K562 (cell line): ENCODE data around the gene BTBD18. TPM values are rescaled to one million over a fixed set of nuclear protein-coding genes. Genes with fewer than 3 reads are reported as not detected.

ENCODE experiments used
- ATAC-seq: fragments of 200-7000 bp; cut with Tn5 transposase; 3 replicates; pipeline ENCODE4 v1.9.1; 2020; ENCODE audit warnings: moderate library complexity
- BruUV-seq: library from RNA; stranded (reverse); fragments of 400-500 nt; replicated peaks from 2 replicates; lab custom pipeline; 2021; lab: Mats Ljungman, UMichigan
- CTCF ChIA-PET: fragments of 300-600 bp; formaldehyde crosslinking; extraction: SDS; loops from one replicate; lab custom pipeline; 2021; ENCODE audit warnings: low intra/inter-chr PET ratio; lab: Yijun Ruan, JAX
- POLR2A ChIA-PET: fragments of 300-600, 350-650 bp; sonication (Branson Sonifier 250); formaldehyde crosslinking; extraction: SDS; loops from one replicate; lab custom pipeline; 2021; ENCODE audit warnings: antibody characterized with exemption, inconsistent platforms; lab: Yijun Ruan, JAX
- DNase-seq, 4 experiments: peaks; one replicate each; pipeline versions ENCODE4 v3.0.0 to v3.0.0-alpha.2; 2011 to 2018; ENCODE audit warnings: low spot score in 3 of 4, mixed read lengths in 3 of 4; ENCODE audit errors: extremely low read depth in 1 of 4
- FAIRE-seq: peaks from 2 replicates; lab custom pipeline; 2011; peaks lifted over from hg19 to GRCh38; lab: Jason Lieb, UNC
- H2AFZ ChIP-seq: 2 replicates; pipeline ENCODE4 v1.6.0; 2011; ENCODE audit warnings: low read depth, low read length, control low read depth, inconsistent platforms
- H3K27ac ChIP-seq: fragments of 200-600 bp; 3 replicates; pipeline ENCODE4 v1.8.0; 2011; ENCODE audit warnings: low read depth, mild to moderate bottlenecking, control low read depth, inconsistent platforms, low read length, moderate library complexity, mixed read lengths; ENCODE audit errors: extremely low read depth
- H3K27me3 ChIP-seq, 2 experiments: fragments of 300-600 bp in 1 of 2; 2 replicates in 1 of 2; 3 replicates in 1 of 2; pipeline versions ENCODE4 v1.6.0 to v1.8.0; 2011; ENCODE audit warnings: inconsistent platforms in 2 of 2, low read length in 2 of 2, mild to moderate bottlenecking in 1 of 2, mixed read lengths in 1 of 2, moderate library complexity in 1 of 2; ENCODE audit not compliant: control insufficient read depth in 2 of 2, insufficient read depth in 2 of 2
- H3K36me3 ChIP-seq: fragments of 300-600 bp; 3 replicates; pipeline ENCODE4 v1.8.0; 2011; ENCODE audit warnings: mild to moderate bottlenecking, low read length, inconsistent platforms; ENCODE audit not compliant: control insufficient read depth, insufficient read depth
- H3K4me1 ChIP-seq, 2 experiments: fragments of 200-600 bp in 1 of 2; replicated peaks in 1 of 2; 2 replicates in 1 of 2; 3 replicates in 1 of 2; pipeline versions ENCODE4 v1.5.1 to v1.8.0; 2011; ENCODE audit warnings: inconsistent platforms in 2 of 2, low read length in 2 of 2, mild to moderate bottlenecking in 1 of 2, mixed read lengths in 1 of 2, moderate library complexity in 1 of 2; ENCODE audit not compliant: control insufficient read depth in 2 of 2, insufficient read depth in 2 of 2
- H3K4me2 ChIP-seq: 2 replicates; pipeline ENCODE4 v1.6.1; 2011; ENCODE audit warnings: low read length, control low read depth, inconsistent platforms, mixed read lengths; ENCODE audit not compliant: insufficient read depth
- H3K4me3 ChIP-seq: fragments of 200-600 bp; sonication (generic), shearing (Covaris generic); 2 replicates; pipeline ENCODE4 v1.5.1; 2016; ENCODE audit warnings: control low read depth, inconsistent platforms
- H3K79me2 ChIP-seq: fragments of 200-600 bp; 3 replicates; pipeline ENCODE4 v1.8.0; 2011; ENCODE audit warnings: low read length, inconsistent platforms; ENCODE audit not compliant: control insufficient read depth, insufficient read depth
- H3K9ac ChIP-seq, 2 experiments: 2 replicates each; pipeline versions ENCODE4 v1.6.0 to v1.6.1; 2011; ENCODE audit warnings: low read depth in 2 of 2, low read length in 2 of 2, control low read depth in 1 of 2, inconsistent platforms in 1 of 2, mild to moderate bottlenecking in 1 of 2, mixed read lengths in 1 of 2; ENCODE audit not compliant: insufficient read depth in 1 of 2
- H3K9me1 ChIP-seq: one replicate; pipeline ENCODE4 v1.6.0; 2011; ENCODE audit warnings: inconsistent platforms, mild to moderate bottlenecking, low read length, moderate library complexity; ENCODE audit not compliant: control insufficient read depth, insufficient read depth
- H3K9me3 ChIP-seq: replicated peaks from 2 replicates; pipeline ENCODE4 v1.5.1; 2011; ENCODE audit warnings: low read depth, low read length, inconsistent platforms; ENCODE audit not compliant: control insufficient read depth, insufficient read depth
- H4K20me1 ChIP-seq: replicated peaks from 2 replicates; pipeline ENCODE4 v1.6.1; 2011; ENCODE audit warnings: low read length, inconsistent platforms, mixed read lengths; ENCODE audit not compliant: control insufficient read depth, insufficient read depth
- EWSR1 ChIP-seq: fragments of 450-650 bp; IDR thresholded peaks from 2 replicates; pipeline ENCODE4 v1.6.1; 2018; ENCODE audit warnings: borderline replicate concordance, mild to moderate bottlenecking, low read depth, moderate library complexity; ENCODE audit not compliant: partially characterized antibody
- MEF2D ChIP-seq: conservative IDR thresholded peaks from 2 replicates; pipeline ENCODE4 v1.6.1; 2016; ENCODE audit warnings: low read depth, missing genetic modification characterization, missing compliant biosample characterization
- SPI1 ChIP-seq: IDR thresholded peaks from 2 replicates; pipeline ENCODE4 v1.6.1; 2011; ENCODE audit warnings: low read depth, low read length, control low read depth, borderline replicate concordance
- TCF3 ChIP-seq: sonication (generic); formaldehyde crosslinking; IDR thresholded peaks from 2 replicates; pipeline ENCODE4 v1.4.0; 2020; ENCODE audit warnings: mild to moderate bottlenecking, missing genetic modification reagents
- ZBTB33 ChIP-seq: sonication (generic); formaldehyde crosslinking; IDR thresholded peaks from 2 replicates; pipeline ENCODE4 v1.8.1; 2023; ENCODE audit warnings: mild to moderate bottlenecking, missing genetic modification reagents
- WGBS: fragments of 100-300 bp; shearing (Covaris generic); methylation state at CpG from one replicate; pipeline ENCODE4 v1.1.6; 2016; ENCODE audit warnings: low coverage, mixed read lengths; ENCODE audit not compliant: insufficient coverage; ENCODE audit errors: missing lambda C conversion rate; 5-methylcytosine and 5-hydroxymethylcytosine counted together
- in situ Hi-C: fragments of 300-500 bp; cut with MboI; formaldehyde crosslinking; loops from 4 replicates; pipeline ENCODE4 v1.15.0; 2018; ENCODE audit warnings: inconsistent platforms, mixed read lengths
- intact Hi-C: fragments of 100-400 bp; cut with micrococcal nuclease; formaldehyde crosslinking; loops from 2 replicates; pipeline ENCODE4 v1.14.2; 2022
- polyA plus RNA-seq, 8 experiments: library from polyadenylated mRNA; depleted of rRNA in 4 of 8; stranded (reverse) in 5 of 8; unstranded in 3 of 8; fragments of >200 nt; fragmentation: Nextera tagmentation in 2 of 8; fragmentation: Illumina TruSeq in 1 of 8; extraction: Ambion mirVana in 2 of 8; extraction: Trizol in 1 of 8; gene quantifications; 2 replicates each; pipeline versions ENCODE4 v1.2.1 to v1.2.3, GENCODE V29; 2011 to 2014; ENCODE audit warnings: inconsistent platforms in 1 of 8, missing spikeins in 1 of 8
- total RNA-seq, 7 experiments: library from RNA; depleted of rRNA in 6 of 7; stranded (reverse); fragments of >200 nt in 6 of 7; fragmentation: Illumina TruSeq in 2 of 7; extraction: Trizol in 2 of 7; gene quantifications; 2 replicates each; pipeline versions ENCODE4 v1.2.1 to v1.2.3, GENCODE V29; 2011 to 2021; ENCODE audit warnings: low replicate concordance in 1 of 7

The BTBD18 gene
- total and polyA plus RNA-seq, 9 of the 15 experiments (the other 6 are each of a cell fraction or from before 2014, with no cell fraction given), result 0.06 TPM; not detected in 8

- peak; percentile 44 for FAIRE-seq
- Histone ChIP-seq H2AFZ (no peak overlapping the region), H3K4me2 (no peak overlapping the region), H3K4me1 (peaks cover 6 to 11% of the 10 kb centered on the region in 2 experiments), H3K27ac (0 out of 3 replicates have a peak overlapping the region, but pooled peaks have one; percentile 2), H3K79me2 (peaks cover 71% of the 10 kb centered on the region), H3K27me3 (no peaks in the 10 kb centered on the region), H3K9me3 (no peaks in the 10 kb centered on the region), H4K20me1 (no peaks in the 10 kb centered on the region), H3K9me1 (no peaks in the 10 kb centered on the region), H3K4me3 (no peak overlapping the region), H3K9ac (0 out of 4 replicates have a peak overlapping the region, but pooled peaks of 1 of the 2 experiments have one; percentile 31), H3K36me3 (peaks cover 29% of the 10 kb centered on the region)
- in situ Hi-C loops, result loop anchor here (5.0 kb wide), 1 partner anchor 44 kb away; no protein-coding TSS in a partner anchor
- BruUV-seq, result no TSS peak
- TF ChIP-seq SPI1, result peak; percentile 83
- no peak for TF ChIP-seq EWSR1
- TF ChIP-seq TCF3 (CRISPR knock-in tag), result peak; percentile 23; the same call in 1 of the 2 replicates
- no peak for TF ChIP-seq MEF2D
- TF ChIP-seq ZBTB33 (CRISPR knock-in tag), result peak; percentile 57; the same call in 1 of the 2 replicates
- ChIA-PET CTCF (interaction anchor here (0.7 kb wide), 1 partner anchor 12 kb away, joined by 3 read pairs; no protein-coding TSS in a partner anchor), POLR2A (interaction anchor here (0.5 to 1.8 kb wide), 3 partner anchors 9 to 93 kb away, joined by 3 to 6 read pairs (median 5); no protein-coding TSS in a partner anchor)
- WGBS, result 84% methylated on average over 20 of the region's 22 CpGs
- ATAC-seq, result no peak
- intact Hi-C loops, result loop anchor here (10.0 kb wide), 1 partner anchor 447 kb away; no protein-coding TSS in a partner anchor
- DNase-seq, result no peak
These were observed 39.9 kb upstream of the BTBD18 start for GRCh38 chr11:57791321-57792059.
